SKM-1 (cell line): ENCODE results near the gene FADS2.
"Not testable (repeated sequence)": the region's sequence is repeated elsewhere in the genome, so short reads cannot be mapped to it uniquely, and the experiment has no call there.

Source experiments
- DNase-seq: peaks from one replicate; lab custom pipeline; 2025; ENCODE audit not compliant: unreplicated experiment; lab: John Stamatoyannopoulos, UW

The FADS2 gene

DNA sequence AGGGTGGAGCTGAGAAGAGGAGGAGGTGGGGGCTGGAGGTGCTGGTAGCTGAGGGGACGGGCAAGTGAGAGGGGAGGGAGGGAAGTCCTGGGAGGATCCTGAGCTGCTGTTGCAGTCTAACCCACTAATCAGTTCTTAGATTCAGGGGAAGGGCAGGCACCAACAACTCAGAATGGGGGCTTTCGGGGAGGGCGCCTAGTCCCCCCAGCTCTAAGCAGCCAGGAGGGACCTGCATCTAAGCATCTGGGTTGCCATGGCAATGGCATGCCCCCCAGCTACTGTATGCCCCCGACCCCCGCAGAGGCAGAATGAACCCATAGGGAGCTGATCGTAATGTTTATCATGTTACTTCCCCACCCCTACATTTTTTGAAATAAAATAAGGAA is 38.9 kb downstream of the FADS2 start:
- DNase-seq: no peak

DNA sequence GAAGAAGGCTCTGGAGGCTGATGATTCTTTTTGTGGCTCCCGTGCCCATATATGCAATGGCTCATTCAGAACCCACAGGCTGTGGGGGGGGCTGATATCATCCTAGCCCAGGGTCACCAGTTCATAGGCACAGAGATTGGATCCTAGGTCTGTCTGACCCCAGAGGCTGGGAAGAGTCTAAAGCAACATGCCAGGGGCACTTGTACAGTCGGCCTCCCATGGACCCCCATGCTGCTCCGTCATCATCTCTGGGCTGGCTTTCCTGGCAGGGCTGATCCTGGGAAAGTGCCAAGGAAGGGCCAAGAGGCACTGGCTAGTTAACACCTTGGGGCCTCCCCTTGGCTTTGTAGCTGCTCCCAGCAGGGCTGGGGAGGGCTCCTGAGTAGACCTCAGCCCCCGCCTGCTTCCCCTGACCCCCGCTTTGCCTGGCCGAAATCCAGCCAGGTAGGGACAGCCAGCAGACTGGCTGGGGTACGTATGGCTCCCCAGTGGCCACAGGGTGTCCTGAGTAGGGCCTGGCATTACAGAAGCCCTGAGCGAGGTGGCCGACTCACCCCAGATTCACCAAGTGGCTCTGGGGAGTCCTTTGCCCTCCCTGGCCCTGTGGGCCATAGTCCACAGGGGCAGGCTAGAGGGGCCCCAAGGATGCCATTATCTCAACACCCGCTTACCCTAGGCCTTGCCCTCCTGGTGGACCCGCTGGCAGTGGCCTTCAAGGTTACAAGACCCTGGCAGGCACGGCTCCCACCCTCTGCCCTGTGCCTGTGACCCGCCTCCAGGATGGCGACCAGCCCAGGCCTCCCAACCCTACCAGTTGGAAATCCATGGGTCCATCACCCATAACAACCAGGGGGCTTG is 40.7 kb downstream of the FADS2 start:
- no peak for DNase-seq

DNA sequence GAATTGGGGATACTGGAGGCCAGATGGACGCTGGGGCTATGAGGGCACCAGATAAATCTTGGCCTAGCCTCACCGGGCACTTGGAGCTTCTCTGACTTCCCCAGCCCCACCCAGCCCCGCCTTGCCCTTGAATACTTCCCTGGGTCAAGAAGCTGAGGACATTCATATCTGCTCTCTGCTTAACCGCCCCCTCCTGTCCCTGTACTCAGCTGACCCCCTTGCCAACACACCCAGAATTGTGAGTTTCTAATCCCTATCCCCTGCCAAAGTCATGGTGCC is 41.3 kb downstream of the FADS2 start:
- DNase-seq: no peak

DNA sequence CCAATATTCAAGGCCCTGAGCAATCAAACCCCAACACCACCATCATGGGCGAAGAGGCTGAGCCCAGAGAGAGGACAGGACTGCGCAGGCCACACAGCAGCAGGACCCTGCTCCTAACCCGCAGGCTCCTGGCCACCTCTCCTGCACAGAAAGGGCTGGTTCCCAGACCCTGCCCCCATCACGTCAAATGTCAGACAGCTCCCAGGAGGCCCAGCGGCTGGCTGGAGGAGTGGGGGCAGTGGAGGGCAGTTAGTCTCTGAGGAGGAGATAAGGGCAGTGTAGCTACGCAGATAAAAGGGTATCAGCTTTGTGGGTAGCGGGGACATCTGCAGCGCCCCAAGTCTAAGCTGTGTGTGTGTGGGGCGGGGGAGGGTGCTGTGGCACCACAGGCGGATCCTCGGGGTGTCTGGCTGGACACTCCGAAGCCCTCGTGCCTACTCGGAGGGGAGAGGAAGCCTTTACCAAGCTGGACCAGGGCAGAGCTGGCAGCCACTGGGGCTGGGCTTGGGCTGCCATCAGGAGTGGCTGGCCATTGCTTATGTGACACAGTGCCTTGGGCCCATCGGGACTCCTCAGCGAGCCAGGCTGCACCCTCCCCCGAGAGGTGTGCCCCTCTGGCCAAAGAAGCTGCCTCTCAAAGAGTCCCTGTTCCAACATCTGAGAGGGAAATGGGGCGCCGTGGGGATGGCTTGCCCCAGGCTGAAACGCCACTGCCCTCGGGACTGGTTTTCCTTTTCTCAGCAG is 41.8 kb downstream of the FADS2 start:
- no peak for DNase-seq

DNA sequence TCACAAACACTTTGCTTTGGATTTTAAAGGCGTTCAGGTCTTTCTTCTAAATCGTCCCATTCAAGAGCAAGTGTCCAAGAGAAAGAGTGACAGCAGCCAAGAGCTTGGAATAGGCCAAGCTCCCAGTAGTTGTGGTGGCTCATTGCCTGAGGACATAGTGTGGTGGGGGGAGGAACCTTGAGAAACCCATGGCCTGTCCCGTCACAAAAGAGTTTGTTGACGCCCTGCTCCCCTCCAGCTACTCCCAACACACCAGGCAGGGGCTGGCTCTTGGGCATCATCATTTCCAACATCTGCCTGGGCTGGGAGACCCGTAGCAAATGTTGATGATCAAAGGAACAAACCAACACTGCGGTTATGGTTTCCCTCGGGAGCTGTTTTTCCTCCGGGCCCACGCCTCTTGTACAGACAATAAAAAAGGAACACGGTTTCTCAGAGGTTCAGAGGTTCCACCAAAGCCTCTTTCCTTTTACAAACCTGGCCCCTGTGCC is 42.5 kb downstream of the FADS2 start:
- DNase-seq: no peak

DNA sequence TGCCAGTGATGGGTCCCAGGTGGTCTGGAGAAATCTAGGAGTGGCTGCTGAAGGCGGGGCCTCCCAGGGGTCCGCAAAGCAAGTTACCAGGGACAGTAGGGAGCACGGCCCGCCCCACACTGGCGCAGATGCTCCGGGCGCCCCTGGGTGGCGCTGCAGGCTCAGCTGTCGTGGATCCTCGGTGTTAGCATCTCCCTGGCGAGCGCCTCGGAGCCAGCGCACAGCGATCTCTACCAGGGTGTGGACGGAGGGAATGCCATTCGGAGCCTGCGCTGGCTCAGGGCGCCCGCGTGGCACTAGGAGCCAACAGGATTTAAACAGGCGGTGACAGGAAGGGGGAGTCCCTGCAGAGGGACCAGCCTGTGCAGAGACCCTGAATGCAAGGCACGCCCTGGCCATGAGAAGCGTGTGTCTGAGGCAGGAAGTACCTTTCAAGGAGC is 43.1 kb downstream of the FADS2 start:
- peak; percentile 33 for DNase-seq

DNA sequence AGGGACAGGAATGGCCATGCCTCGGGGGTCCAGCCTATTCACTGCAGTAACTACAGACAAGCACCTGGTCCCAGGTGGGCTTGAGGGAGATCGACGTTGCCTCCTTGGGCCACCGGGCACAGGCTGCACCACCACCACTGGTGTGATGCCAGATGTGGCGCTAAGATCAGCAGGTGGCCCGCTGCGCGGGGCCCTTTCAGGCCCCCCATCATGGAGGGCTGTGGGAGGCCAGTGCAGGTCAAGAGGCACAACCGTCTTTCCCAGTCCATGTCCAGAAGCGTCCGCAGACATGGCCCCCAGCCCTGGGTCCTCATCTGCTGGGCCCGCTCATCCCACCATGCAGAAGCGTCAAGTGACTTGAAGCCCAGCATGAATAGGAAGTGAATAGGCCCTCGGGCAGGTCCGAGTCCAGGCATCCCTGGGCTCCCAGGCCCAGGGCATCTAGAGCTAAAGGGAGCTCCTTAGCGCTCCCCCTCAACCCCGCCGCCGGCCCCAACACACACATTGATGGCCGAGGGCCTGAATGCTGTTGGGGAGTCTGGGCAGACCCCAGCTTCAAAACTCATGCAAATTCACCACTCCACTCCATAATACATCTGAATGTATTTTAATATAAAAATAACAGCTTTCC is 45.0 kb downstream of the FADS2 start:
- no peak for DNase-seq

DNA sequence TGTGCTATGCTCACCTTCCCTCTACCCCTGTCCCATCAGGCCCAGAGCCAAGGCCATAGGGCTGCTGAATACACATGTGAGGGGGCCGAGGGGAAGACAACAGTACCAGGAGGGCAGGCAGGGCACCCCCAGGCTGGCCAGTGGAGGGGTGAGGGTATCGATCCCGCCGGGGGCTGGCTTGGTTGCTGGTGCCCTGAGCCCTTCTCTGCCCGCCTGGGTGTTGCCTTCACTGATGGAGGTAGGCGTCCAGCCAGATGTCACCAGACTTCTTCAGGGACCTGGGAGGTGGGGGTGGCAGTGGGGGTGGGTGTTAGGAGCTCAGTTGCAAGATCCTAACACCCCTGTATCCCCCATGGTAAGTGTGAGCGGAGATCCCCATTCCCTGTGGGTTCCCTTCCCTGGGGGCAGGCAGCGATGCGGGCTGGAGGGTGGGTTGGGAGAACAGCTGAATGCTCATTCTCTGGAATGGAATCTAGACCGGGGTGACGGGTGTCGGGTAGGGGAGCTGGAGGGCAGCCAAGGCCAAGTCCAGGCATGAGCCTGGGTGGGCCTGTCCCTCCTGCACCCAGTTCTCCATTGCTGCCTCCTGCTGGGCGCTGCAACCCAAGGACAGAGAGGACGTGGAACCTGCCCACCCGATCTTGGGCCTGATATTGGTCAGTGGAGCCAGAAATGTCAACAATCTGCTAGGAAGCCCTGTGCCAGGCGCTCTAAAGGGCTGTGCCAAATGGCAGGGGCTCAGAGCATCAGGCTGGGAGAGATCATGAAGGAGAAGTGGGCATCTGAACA is 45.7 kb downstream of the FADS2 start:
- DNase-seq: no peak

DNA sequence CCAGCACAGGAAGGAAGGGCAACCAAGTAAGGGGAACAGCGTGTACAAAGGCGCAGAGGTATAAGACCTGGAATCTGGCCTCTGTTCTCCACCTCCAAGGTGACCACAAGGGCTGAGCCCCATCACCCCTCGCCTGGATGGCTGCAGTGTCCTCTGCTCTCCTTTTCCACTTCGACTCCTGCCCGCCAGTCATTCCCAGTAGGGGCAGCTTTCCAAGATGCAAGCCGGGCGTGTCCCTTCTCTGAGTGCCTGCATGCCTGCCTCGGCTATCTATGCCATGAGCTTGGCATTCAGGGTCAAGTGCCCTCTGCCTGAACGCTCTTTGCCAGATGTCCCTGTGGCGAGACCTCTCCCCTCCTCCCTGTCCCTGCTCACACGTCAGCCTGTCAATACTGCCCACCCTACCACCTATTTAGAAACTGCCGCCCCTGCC is 46.3 kb downstream of the FADS2 start:
- DNase-seq: no peak

DNA sequence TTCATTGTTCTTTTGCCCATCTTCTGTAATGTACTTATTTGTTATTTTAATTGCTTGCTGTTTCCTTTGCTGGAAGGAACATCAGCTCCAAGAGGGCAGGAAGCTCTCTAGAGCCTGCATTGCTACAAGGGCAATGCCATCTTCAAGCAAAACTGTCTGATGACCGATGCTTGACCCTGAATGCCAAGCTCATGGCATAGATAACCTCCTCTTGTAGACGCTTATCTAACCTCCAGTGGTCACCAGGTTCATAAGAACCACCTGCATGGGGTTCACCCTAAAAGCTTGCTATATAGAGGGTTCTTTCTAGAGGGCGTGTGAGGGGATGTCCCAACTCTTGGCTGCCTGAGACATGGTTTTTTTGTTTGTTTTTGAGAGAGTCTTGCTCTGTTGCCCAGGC is 46.8 kb downstream of the FADS2 start:
- no peak for DNase-seq

DNA sequence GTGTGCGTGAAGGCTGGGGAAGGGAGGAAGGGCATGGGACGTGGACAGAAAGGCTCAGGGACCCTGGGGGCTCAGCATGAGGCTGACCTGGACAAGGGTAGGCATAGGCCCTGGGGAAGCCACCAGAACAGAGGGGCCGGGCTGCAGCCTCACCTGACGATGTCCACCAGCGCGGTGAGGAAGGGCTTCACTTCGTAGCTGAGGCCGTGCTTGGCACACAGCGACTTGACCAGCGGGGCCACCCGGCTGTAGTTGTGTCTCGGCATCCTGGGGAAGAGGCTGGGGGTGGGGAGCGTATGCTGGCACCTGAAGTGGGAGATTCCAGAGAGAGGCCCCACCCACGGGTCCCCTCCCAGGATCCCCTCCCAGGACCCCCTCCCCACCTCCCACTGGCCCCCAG is 47.6 kb downstream of the FADS2 start:
- DNase-seq: no peak

DNA sequence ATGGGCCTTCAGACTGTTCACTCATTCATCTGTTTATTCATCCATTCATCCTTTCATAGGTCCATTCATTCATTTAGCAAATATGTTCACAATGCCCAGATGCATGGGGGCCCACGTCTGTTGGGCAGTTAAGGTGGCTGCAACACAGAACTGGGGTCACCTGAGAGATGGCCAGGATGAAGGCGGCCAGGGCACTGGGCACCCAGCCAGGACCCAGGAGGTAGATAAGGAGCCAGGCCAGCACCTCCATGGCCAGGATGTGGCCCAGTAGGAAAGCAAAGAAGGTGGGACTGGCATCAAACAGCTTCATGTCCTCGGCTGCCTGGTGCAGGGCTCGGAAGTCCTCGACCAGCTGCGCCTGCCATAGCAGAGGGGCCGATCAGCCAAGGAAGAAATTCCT is 51.1 kb downstream of the FADS2 start:
- DNase-seq: no peak

DNA sequence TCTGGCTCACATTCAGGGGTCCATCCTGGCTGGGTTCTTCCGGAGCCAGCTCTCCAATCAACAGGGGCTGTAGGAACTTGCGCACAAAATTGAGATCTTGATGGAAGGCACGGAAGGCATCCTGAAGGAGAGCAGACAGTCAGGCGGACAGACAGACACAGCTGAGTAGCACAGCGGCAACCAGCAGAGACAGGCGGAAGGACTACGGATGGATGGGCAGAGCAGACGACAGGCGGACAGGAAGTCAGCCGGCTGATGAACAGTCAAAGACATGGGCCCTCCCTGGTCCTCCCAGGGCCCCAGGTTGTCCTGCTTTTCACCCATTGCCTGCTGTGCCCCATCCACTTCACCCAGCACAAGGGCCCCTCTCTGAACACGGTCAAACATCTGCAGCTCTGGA is 51.9 kb downstream of the FADS2 start:
- DNase-seq: no peak

DNA sequence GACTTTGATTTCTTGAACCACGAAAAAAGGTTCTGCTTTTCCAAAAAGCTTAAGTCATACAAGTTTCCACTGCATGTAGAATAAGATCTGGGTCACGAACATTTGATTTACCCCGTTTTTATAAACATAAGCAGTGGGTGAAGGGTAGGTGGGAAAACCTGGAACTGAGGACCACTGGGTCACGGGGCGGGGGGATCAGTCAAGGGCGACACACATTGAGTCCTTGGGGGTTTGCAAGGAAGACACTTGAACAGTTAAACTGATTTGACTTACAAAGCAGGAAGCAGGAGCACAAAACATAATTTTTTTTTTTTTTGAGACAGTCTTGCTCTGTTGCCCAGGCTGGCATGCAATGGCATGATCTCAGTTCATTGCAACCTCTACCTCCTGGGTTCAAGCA is 52.4 kb downstream of the FADS2 start:
- no peak for DNase-seq

DNA sequence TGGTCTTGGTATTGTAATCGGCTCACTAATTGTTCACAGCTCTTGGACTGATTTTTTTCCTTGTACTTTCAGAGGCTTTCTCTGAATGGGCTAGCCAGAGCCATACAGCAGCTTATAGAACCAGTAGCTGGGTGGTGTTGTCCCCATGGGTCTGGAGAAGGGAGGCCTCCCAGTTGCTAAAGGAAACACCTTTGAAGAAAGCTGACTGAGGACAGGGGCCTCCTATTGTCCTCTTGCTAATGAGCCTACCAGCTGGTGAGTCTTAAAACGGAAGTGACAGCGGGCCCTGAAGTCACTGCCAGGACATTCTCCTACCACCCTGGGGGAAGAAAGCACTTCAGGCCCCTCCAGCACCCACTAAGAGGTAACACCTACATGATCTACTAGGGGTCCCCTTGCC is 53.3 kb downstream of the FADS2 start:
- DNase-seq: no peak

DNA sequence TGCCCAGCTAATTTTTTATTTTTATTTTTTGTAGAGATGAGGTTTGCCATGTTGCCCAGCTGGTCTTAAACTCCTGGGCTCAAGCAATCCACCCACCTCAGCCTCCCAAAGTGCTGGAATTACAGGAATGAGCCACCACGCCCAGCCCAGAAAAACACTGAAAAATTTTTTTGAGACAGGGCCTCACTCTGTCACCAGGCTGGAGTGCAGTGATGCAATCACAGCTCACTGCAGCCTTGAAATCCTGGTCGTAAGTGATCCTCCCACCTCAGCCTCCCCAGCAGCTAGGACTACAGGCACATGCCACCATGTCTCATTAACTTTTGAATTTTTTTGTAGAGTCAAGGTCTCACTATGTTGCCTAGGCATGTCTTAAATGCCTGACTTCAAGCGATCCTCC is 54.2 kb downstream of the FADS2 start:
- not testable (repeated sequence) for DNase-seq

DNA sequence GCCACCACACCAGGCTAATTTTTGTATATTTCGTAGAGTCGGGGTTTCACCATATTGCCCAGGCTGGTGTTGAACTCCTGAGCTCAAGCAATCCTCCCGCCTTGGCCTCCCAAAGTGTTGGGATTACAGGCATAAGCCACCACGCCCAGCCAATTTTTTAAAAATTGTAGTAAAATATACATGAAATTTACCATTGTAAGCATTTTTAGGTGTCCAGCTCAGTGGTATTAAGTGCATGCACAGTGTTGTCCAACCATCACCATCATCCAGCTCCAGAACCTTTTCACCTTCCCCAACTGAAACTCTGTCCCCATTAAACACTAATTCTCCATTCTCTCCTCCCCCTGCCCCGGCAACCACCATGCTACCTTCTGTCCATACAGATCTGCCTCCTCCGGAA is 54.8 kb downstream of the FADS2 start:
- no peak for DNase-seq

DNA sequence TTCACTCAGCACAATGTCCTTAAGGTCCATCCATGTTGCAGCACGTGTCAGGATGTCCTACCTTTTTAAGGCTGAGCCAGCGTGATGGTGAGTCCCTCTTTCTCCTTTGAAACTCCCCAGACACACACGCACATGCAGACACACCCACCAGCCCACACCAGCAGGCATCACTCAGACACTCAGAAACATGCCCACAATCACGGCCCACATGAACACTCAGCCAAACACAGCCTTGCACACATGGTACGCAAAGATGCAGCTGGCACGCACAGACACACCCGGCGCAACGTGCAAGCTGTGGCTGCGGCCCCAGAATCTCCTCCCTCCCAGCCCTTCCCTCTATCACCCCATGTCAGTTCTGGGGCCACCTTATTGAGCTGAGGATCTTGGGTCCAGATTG is 55.2 kb downstream of the FADS2 start:
- DNase-seq: no peak

DNA sequence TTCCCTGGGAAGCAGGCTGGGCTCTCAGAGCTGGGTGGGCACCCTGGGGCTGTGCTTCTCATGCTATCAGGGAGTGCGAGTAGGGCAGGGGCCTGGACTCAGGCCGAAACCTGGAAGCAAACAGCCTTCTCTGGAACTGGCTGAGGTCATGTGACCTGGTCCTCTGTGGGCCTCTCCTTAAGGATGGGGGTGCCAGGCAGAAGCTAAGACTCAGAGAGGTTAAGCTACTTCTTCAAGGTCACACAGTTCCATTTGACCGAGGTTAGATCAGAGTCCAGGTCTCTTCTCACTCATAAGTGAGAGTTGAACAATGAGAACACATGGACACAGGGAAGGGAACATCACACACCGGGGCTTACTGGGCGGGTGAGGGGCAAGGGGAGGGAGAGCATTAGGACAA is 55.8 kb downstream of the FADS2 start:
- no peak for DNase-seq

DNA sequence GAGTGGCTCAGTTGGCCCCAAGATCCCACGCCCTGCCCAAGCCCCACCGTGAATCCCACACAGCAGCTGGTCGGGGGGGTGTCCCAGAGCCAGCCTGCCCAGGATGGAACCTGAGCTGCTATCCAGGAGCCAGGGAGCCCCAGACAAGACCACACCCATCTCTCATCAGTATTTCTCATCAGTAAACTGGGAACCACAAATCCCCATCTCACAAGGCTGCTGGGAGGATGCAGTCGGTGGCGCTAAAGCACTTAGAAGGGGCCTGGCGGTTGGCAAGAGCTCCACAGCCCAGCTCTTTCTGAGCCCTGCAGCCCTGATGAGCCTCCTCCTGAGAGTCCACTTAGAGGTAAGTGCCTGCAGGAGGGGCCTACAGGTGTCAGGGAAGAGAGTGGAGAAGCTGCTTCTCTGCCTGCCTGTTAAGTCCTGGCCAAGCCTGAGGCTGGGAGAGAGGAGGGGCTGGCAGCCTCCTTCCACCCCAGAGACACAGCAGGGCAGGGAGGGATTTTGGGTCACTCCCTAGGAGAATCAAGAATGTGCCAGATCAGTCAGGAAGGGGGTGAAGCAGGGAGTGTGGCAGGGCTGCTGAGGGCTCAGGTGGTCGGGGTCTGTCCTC is 57.2 kb downstream of the FADS2 start:
- no peak for DNase-seq
